ENCODE measurements around the gene OS9. TPM values are rescaled to one million over a fixed set of nuclear protein-coding genes. Genes with fewer than 3 reads are reported as not detected.

The OS9 gene
- total and polyA plus RNA-seq, 9 of the 15 experiments (the other 6 are each of a cell fraction or from before 2014, with no cell fraction given), result 4.6 to 105 (median 89.5) TPM

DNA sequence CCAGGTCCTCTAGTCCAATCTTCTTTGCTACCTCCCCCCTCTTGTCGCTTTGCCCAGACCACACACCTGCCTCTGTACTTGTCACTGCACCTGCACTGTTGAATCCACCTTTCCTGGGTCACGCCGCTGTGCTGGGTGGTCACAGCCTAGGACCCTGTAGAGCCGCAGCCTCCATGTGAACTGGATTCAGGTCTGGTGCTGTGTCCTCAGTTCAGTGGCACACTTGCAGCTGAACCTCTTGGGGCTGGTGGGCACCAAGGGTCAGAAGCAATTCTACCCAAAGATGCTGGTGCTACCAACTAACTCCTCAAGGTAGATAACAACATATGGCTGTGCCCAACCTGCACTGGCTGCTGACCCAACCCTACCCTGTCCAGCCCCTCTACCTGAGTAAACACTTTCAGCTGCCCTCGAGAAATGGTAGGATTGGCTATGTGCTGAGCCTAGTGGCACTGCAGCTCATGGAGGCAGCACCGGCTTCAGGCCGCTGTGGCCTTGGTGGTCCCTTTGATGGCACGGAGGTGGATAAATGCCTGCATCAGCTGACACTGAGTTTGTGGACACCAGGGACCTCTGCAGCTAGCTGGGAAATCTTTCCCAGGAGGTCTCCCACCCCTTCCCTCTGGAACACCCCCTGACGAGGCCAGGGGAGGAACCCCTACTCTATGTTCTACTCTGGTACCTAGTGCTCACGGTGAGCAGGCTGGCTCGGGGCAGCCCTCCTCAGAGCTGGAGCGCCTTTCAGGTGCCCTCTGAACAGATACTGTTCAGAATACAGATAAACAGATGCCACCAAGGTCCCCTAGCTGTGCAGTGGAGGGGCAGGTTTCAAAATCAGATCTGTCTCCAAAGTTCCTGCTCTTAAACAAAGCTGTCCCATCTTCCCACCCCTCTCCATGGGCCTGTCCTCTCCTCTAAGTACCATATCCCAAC lies 30.3 kb downstream of the OS9 start:
- no peaks in the 10 kb centered on the region; the same call in 1 of the 2 replicates for H4K20me1 ChIP-seq (replicated peaks; ENCODE audit: control insufficient read depth, insufficient read depth, low read length)
- FAIRE-seq (no peak), DNase-seq (ENCODE audit: extremely low read depth in 1 of 4, low spot score in 3 of 4) (no peak), ATAC-seq (no peak)
- peaks cover 2 to 4% of the 10 kb centered on the region in 2 experiments; a peak in 4 of 5 replicates for H3K27me3 ChIP-seq (ENCODE audit: control insufficient read depth in 2 of 2, insufficient read depth in 2 of 2, low read length in 2 of 2)
- in situ Hi-C loops (cut with MboI) (no loop called here), intact Hi-C loops (cut with micrococcal nuclease) (no loop called here)
- no TSS peak for BruUV-seq (replicated peaks)
- H3K79me2 ChIP-seq (ENCODE audit: control insufficient read depth, insufficient read depth, low read length), result no peaks in the 10 kb centered on the region
- WGBS (ENCODE audit: insufficient coverage, low coverage, missing lambda C conversion rate), result 23% methylated on average over 12 of the region's 12 CpGs
- ChIA-PET CTCF (ENCODE audit: low intra/inter-chr PET ratio) (no interaction called here), POLR2A (interaction anchor here (0.7 to 1.9 kb wide), 5 partner anchors 11 to 158 kb away, joined by 3 to 5 read pairs (median 3); partner anchors contain the start of gene OS9)
- H3K36me3 ChIP-seq (ENCODE audit: control insufficient read depth, insufficient read depth, low read length), result peaks cover 18% of the 10 kb centered on the region; the same call in 2 of the 3 replicates
- H3K9me3 ChIP-seq (replicated peaks; ENCODE audit: control insufficient read depth, insufficient read depth, low read depth, low read length), result no peaks in the 10 kb centered on the region; the same call in 1 of the 2 replicates
- H3K4me3 ChIP-seq, result no peak overlapping the region
- H3K9me1 ChIP-seq (ENCODE audit: control insufficient read depth, insufficient read depth, low read length), result no peaks in the 10 kb centered on the region
- H2AFZ ChIP-seq (ENCODE audit: low read depth, low read length), result no peak overlapping the region
- H3K27ac ChIP-seq (ENCODE audit: extremely low read depth, low read depth, low read length), result no peak overlapping the region
- no peak overlapping the region; a peak in 1 of 4 replicates for H3K9ac ChIP-seq (ENCODE audit: insufficient read depth in 1 of 2, low read depth in 2 of 2, low read length in 2 of 2)
- H3K4me1 ChIP-seq (replicated peaks in 1 of 2; ENCODE audit: control insufficient read depth in 2 of 2, insufficient read depth in 2 of 2, low read length in 2 of 2), result peaks cover 0 to 20% of the 10 kb centered on the region in 2 experiments; a peak in 2 of 5 replicates
- H3K4me2 ChIP-seq (ENCODE audit: insufficient read depth, low read length), result no peak overlapping the region
- TF ChIP-seq HDAC2 (IDR thresholded peaks at IDR 0.05) (no peak), TAL1 (IDR thresholded peaks at IDR 0.05) (no peak), EZH2 (IDR thresholded peaks at IDR 0.05; ENCODE audit: borderline replicate concordance, low read depth, low read length) (no peak), GABPA (tag; conservative IDR thresholded peaks at IDR 0.05; ENCODE audit: low read depth) (no peak), SIRT6 (IDR thresholded peaks at IDR 0.05; ENCODE audit: low read depth, low read length) (no peak), MECOM (CRISPR knock-in tag; IDR thresholded peaks at IDR 0.05) (no peak), PHF8 (IDR thresholded peaks at IDR 0.05; ENCODE audit: borderline replicate concordance, low read length) (no peak), TAF7 (tag; IDR thresholded peaks at IDR 0.05) (no peak), BACH1 (tag; IDR thresholded peaks at IDR 0.05) (no peak)
- TF ChIP-seq, protein P1, sequence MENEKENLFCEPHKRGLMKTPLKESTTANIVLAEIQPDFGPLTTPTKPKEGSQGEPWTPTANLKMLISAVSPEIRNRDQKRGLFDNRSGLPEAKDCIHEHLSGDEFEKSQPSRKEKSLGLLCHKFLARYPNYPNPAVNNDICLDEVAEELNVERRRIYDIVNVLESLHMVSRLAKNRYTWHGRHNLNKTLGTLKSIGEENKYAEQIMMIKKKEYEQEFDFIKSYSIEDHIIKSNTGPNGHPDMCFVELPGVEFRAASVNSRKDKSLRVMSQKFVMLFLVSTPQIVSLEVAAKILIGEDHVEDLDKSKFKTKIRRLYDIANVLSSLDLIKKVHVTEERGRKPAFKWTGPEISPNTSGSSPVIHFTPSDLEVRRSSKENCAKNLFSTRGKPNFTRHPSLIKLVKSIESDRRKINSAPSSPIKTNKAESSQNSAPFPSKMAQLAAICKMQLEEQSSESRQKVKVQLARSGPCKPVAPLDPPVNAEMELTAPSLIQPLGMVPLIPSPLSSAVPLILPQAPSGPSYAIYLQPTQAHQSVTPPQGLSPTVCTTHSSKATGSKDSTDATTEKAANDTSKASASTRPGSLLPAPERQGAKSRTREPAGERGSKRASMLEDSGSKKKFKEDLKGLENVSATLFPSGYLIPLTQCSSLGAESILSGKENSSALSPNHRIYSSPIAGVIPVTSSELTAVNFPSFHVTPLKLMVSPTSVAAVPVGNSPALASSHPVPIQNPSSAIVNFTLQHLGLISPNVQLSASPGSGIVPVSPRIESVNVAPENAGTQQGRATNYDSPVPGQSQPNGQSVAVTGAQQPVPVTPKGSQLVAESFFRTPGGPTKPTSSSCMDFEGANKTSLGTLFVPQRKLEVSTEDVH (IDR thresholded peaks at IDR 0.05; ENCODE audit: low read depth, partially characterized antibody), result no peak
- TF ChIP-seq, protein P2, sequence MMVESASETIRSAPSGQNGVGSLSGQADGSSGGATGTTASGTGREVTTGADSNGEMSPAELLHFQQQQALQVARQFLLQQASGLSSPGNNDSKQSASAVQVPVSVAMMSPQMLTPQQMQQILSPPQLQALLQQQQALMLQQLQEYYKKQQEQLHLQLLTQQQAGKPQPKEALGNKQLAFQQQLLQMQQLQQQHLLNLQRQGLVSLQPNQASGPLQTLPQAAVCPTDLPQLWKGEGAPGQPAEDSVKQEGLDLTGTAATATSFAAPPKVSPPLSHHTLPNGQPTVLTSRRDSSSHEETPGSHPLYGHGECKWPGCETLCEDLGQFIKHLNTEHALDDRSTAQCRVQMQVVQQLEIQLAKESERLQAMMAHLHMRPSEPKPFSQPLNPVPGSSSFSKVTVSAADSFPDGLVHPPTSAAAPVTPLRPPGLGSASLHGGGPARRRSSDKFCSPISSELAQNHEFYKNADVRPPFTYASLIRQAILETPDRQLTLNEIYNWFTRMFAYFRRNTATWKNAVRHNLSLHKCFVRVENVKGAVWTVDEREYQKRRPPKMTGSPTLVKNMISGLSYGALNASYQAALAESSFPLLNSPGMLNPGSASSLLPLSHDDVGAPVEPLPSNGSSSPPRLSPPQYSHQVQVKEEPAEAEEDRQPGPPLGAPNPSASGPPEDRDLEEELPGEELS (CRISPR knock-in tag; IDR thresholded peaks at IDR 0.05; ENCODE audit: borderline replicate concordance), result no peak
- TF ChIP-seq, protein P3, sequence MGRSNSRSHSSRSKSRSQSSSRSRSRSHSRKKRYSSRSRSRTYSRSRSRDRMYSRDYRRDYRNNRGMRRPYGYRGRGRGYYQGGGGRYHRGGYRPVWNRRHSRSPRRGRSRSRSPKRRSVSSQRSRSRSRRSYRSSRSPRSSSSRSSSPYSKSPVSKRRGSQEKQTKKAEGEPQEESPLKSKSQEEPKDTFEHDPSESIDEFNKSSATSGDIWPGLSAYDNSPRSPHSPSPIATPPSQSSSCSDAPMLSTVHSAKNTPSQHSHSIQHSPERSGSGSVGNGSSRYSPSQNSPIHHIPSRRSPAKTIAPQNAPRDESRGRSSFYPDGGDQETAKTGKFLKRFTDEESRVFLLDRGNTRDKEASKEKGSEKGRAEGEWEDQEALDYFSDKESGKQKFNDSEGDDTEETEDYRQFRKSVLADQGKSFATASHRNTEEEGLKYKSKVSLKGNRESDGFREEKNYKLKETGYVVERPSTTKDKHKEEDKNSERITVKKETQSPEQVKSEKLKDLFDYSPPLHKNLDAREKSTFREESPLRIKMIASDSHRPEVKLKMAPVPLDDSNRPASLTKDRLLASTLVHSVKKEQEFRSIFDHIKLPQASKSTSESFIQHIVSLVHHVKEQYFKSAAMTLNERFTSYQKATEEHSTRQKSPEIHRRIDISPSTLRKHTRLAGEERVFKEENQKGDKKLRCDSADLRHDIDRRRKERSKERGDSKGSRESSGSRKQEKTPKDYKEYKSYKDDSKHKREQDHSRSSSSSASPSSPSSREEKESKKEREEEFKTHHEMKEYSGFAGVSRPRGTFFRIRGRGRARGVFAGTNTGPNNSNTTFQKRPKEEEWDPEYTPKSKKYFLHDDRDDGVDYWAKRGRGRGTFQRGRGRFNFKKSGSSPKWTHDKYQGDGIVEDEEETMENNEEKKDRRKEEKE (IDR thresholded peaks at IDR 0.05; ENCODE audit: borderline replicate concordance in 1 of 2, control insufficient read depth in 1 of 2, low read depth in 2 of 2, low read length in 1 of 2), result no peak
